ENCODE measurements around the gene IER3.

DNA sequence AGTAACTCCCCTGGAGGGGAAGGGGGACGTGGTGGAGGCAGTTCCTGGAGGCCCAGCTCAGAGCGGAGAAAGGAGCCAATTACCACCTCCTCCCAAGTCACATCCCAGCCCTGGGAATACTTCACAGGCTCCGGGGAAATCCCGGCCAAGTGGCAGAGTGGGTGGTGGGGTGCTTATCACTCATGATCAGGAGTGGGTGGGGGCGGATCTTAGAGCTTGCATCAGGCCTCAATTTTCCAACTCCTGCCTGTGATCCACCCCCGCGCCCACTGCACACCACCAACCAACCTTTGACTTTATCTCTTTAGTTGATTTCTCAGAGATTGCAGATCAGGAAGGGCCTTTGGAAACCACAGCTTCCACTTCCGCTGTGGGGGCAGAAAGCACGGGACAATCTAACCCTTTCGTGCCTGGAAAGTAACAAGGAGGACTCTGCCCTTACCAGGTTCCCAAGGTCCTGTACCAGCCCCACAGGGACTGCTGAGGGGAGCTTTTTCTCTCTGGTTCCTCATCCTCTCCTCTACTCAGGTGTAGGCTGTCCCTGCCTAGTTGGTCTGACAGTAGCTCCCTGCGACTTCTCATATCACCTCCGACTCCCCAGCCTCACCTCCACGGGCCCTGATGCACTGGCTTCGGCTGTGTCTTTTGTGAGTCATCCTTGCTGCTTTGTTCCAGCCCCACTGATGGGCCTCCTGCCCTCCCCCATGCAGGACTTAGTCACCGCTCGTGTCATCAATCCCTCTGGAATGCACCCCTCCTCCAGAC is 24.9 kb upstream of the IER3 start:
- TF ChIP-seq, protein P1, sequence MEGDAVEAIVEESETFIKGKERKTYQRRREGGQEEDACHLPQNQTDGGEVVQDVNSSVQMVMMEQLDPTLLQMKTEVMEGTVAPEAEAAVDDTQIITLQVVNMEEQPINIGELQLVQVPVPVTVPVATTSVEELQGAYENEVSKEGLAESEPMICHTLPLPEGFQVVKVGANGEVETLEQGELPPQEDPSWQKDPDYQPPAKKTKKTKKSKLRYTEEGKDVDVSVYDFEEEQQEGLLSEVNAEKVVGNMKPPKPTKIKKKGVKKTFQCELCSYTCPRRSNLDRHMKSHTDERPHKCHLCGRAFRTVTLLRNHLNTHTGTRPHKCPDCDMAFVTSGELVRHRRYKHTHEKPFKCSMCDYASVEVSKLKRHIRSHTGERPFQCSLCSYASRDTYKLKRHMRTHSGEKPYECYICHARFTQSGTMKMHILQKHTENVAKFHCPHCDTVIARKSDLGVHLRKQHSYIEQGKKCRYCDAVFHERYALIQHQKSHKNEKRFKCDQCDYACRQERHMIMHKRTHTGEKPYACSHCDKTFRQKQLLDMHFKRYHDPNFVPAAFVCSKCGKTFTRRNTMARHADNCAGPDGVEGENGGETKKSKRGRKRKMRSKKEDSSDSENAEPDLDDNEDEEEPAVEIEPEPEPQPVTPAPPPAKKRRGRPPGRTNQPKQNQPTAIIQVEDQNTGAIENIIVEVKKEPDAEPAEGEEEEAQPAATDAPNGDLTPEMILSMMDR (IDR thresholded peaks at IDR 0.05), result no peak
- TF ChIP-seq E2F5 (CRISPR knock-in tag; IDR thresholded peaks at IDR 0.05), result no peak

Data from WTC11 (cell line).